Measurements from ENCODE around the gene TEX22.

TEX22 gene

GRCh38 chr14:105447651-105448640, 49.6 kb downstream of the TEX22 start:
- peaks cover 12 to 59% (median 49%) of the 10 kb centered on the region in 10 experiments; a peak in 19 of 20 replicates for H3K4me1 ChIP-seq
- peaks cover 41 to 71% (median 53%) of the 10 kb centered on the region in 11 experiments for H3K36me3 ChIP-seq
- H3K27me3 ChIP-seq = no peaks in the 10 kb centered on the region
- peak overlapping the region in 5 of 11 experiments; percentile 8 to 38 (median 17); a peak in 5 of 22 replicates for H3K27ac ChIP-seq
- no peak for TF ChIP-seq Cebpa-rat (IDR thresholded peaks at IDR 0.05)
- H3K9ac ChIP-seq = peak overlapping the region in 8 of 11 experiments; percentile 6 to 60 (median 46); a peak in 11 of 22 replicates
- no peak overlapping the region for H3K4me3 ChIP-seq
- H3K4me2 ChIP-seq = peak overlapping the region in 7 of 11 experiments; percentile 4 to 93 (median 22); a peak in 9 of 22 replicates
- H4K20me1 ChIP-seq = peaks cover 53 to 100% (median 94%) of the 10 kb centered on the region in 11 experiments; a peak in 21 of 22 replicates
- no peaks in the 10 kb centered on the region for H3K9me3 ChIP-seq (replicated peaks in 1 of 11)

- TF ChIP-seq Cebpa-rat (IDR thresholded peaks at IDR 0.05) = no peak
- Histone ChIP-seq H3K27ac (peak overlapping the region in 3 of 11 experiments; percentile 8 to 17 (median 9); a peak in 1 of 22 replicates), H3K4me3 (no peak overlapping the region), H3K9ac (peak overlapping the region in 7 of 11 experiments; percentile 9 to 60 (median 52); a peak in 9 of 22 replicates), H3K27me3 (no peaks in the 10 kb centered on the region), H4K20me1 (peaks cover 53 to 100% (median 93%) of the 10 kb centered on the region in 11 experiments; a peak in 21 of 22 replicates), H3K9me3 (replicated peaks in 1 of 11) (no peaks in the 10 kb centered on the region), H3K4me1 (peaks cover 12 to 64% (median 49%) of the 10 kb centered on the region in 10 experiments; a peak in 19 of 20 replicates), H3K36me3 (peaks cover 42 to 74% (median 56%) of the 10 kb centered on the region in 11 experiments), H3K4me2 (peak overlapping the region in 6 of 11 experiments; percentile 4 to 93 (median 22); a peak in 8 of 22 replicates)
These were observed 50.4 kb downstream of the TEX22 start for GRCh38 chr14:105448706-105449111.

GRCh38 chr14:105449276-105450122, 51.2 kb downstream of the TEX22 start:
- Histone ChIP-seq H3K9me3 (replicated peaks in 1 of 11) (no peaks in the 10 kb centered on the region), H3K4me2 (peak overlapping the region in 3 of 11 experiments; percentile 10 to 88 (median 23); a peak in 1 of 22 replicates), H3K27me3 (no peaks in the 10 kb centered on the region), H3K36me3 (peaks cover 50 to 82% (median 64%) of the 10 kb centered on the region in 11 experiments), H3K9ac (peak overlapping the region in 6 of 11 experiments; percentile 5 to 57 (median 34); a peak in 6 of 22 replicates), H3K27ac (peak overlapping the region in 2 of 11 experiments; percentile 8 to 9; a peak in 1 of 22 replicates), H4K20me1 (peaks cover 53 to 100% (median 94%) of the 10 kb centered on the region in 11 experiments; a peak in 21 of 22 replicates), H3K4me1 (peaks cover 9 to 65% (median 43%) of the 10 kb centered on the region in 10 experiments; a peak in 19 of 20 replicates), H3K4me3 (no peak overlapping the region)
- TF ChIP-seq Cebpa-rat (IDR thresholded peaks at IDR 0.05) = no peak

GRCh38 chr14:105450123-105450505, 51.8 kb downstream of the TEX22 start:
- H3K4me2 ChIP-seq = no peak overlapping the region
- no peak overlapping the region for H3K4me3 ChIP-seq
- H3K27ac ChIP-seq = no peak overlapping the region
- no peaks in the 10 kb centered on the region for H3K27me3 ChIP-seq
- no peak for TF ChIP-seq Cebpa-rat (IDR thresholded peaks at IDR 0.05)
- H3K9ac ChIP-seq = peak overlapping the region in 1 of 11 experiments; percentile 24; a peak in 1 of 22 replicates
- H3K36me3 ChIP-seq = peaks cover 56 to 88% (median 70%) of the 10 kb centered on the region in 11 experiments
- H3K4me1 ChIP-seq = peaks cover 3 to 60% (median 37%) of the 10 kb centered on the region in 10 experiments; a peak in 19 of 20 replicates
- no peaks in the 10 kb centered on the region for H3K9me3 ChIP-seq (replicated peaks in 1 of 11)
- H4K20me1 ChIP-seq = peaks cover 48 to 100% (median 90%) of the 10 kb centered on the region in 11 experiments; a peak in 21 of 22 replicates

GRCh38 chr14:105450864-105451720, 52.8 kb downstream of the TEX22 start:
- Histone ChIP-seq H3K4me3 (no peak overlapping the region), H3K4me2 (no peak overlapping the region), H3K27me3 (no peaks in the 10 kb centered on the region), H3K27ac (no peak overlapping the region), H3K9ac (peak overlapping the region in 2 of 11 experiments; percentile 5 to 24; a peak in 1 of 22 replicates), H4K20me1 (peaks cover 44 to 100% (median 90%) of the 10 kb centered on the region in 11 experiments; a peak in 21 of 22 replicates), H3K9me3 (replicated peaks in 1 of 11) (no peaks in the 10 kb centered on the region), H3K36me3 (peaks cover 66 to 94% (median 80%) of the 10 kb centered on the region in 11 experiments), H3K4me1 (peaks cover 0 to 50% (median 27%) of the 10 kb centered on the region in 10 experiments; a peak in 16 of 20 replicates)
- TF ChIP-seq Cebpa-rat (IDR thresholded peaks at IDR 0.05) = no peak

- Histone ChIP-seq H3K4me2 (no peak overlapping the region), H4K20me1 (peaks cover 29 to 100% (median 88%) of the 10 kb centered on the region in 11 experiments; a peak in 21 of 22 replicates), H3K9ac (peak overlapping the region in 1 of 11 experiments; percentile 24; a peak in 2 of 22 replicates), H3K27me3 (no peaks in the 10 kb centered on the region), H3K4me1 (peaks cover 0 to 38% (median 11%) of the 10 kb centered on the region in 10 experiments; a peak in 14 of 20 replicates), H3K36me3 (peaks cover 83 to 94% (median 91%) of the 10 kb centered on the region in 11 experiments), H3K9me3 (replicated peaks in 1 of 11) (no peaks in the 10 kb centered on the region), H3K4me3 (no peak overlapping the region), H3K27ac (no peak overlapping the region)
- TF ChIP-seq Cebpa-rat (IDR thresholded peaks at IDR 0.05) = no peak
These were observed 54.6 kb downstream of the TEX22 start for GRCh38 chr14:105452963-105453362.

- Histone ChIP-seq H3K4me2 (no peak overlapping the region), H4K20me1 (peaks cover 21 to 100% (median 88%) of the 10 kb centered on the region in 11 experiments; a peak in 21 of 22 replicates), H3K9me3 (replicated peaks in 1 of 11) (no peaks in the 10 kb centered on the region), H3K4me1 (peaks cover 0 to 37% (median 3%) of the 10 kb centered on the region in 10 experiments; a peak in 11 of 20 replicates), H3K36me3 (peaks cover 90 to 100% (median 98%) of the 10 kb centered on the region in 11 experiments), H3K27me3 (no peaks in the 10 kb centered on the region), H3K4me3 (no peak overlapping the region), H3K9ac (no peak overlapping the region; a peak in 1 of 22 replicates), H3K27ac (no peak overlapping the region)
- no peak for TF ChIP-seq Cebpa-rat (IDR thresholded peaks at IDR 0.05)
These were observed 55.5 kb downstream of the TEX22 start for GRCh38 chr14:105453847-105454246.
